ENCODE data around the gene KDM7A. TPM values are rescaled to one million over a fixed set of nuclear protein-coding genes. Genes with fewer than 3 reads are reported as not detected.

The KDM7A gene
- total RNA-seq, 4 donors from 2014 or later = 21.9 to 84.2 (median 54.6) TPM

DNA sequence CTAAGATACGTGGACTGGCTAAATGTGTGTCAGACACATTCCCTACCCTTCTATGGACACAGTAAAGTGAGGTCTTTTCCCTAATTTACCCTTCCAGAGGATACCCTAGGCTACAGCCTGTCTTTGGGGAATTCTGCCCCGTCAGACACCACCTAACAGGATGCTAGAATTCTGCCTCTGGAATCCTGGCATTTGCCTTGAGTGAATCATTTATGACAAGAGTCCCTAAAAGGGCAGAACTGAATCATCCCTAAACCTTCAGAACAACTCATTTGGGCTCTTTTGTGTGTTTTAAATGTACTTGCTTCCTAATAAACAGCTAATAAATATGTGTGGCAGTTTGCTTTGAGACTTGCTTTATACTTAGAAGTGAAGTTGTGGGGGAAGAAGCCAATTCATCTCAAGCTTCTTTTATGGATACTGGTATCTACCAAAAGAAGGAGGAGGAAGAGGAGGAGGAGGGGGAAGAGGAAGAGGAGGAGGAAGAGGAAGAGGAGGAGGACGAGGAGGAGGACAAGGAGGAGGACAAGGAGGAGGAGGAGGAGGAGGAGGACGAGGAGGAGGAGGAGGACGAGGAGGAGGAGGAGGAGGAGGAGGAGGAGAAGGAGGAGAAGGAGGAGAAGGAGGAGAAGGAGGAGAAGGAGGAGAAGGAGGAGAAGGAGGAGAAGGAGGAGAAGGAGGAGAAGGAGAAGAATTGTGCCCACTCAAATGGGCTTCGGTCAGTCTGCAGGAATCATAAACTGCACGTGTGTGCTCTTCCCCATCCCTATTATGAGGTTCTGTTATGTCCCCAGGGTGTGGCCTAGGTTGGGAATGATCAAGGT lies 141.2 kb downstream of the KDM7A start:
- TF ChIP-seq POLR2A (IDR thresholded peaks at IDR 0.05) = no peak
- TF ChIP-seq, protein P1, sequence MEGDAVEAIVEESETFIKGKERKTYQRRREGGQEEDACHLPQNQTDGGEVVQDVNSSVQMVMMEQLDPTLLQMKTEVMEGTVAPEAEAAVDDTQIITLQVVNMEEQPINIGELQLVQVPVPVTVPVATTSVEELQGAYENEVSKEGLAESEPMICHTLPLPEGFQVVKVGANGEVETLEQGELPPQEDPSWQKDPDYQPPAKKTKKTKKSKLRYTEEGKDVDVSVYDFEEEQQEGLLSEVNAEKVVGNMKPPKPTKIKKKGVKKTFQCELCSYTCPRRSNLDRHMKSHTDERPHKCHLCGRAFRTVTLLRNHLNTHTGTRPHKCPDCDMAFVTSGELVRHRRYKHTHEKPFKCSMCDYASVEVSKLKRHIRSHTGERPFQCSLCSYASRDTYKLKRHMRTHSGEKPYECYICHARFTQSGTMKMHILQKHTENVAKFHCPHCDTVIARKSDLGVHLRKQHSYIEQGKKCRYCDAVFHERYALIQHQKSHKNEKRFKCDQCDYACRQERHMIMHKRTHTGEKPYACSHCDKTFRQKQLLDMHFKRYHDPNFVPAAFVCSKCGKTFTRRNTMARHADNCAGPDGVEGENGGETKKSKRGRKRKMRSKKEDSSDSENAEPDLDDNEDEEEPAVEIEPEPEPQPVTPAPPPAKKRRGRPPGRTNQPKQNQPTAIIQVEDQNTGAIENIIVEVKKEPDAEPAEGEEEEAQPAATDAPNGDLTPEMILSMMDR (IDR thresholded peaks at IDR 0.05) = no peak
- TF ChIP-seq POLR2AphosphoS5 (IDR thresholded peaks at IDR 0.05) = no peak
- TF ChIP-seq EP300 (IDR thresholded peaks at IDR 0.05; ENCODE audit: low read depth) = no peak
- WGBS, 2 donors (ENCODE audit: low coverage in 1 of 2) = 78 to 81% methylated on average over 4 of the region's 7 CpGs
- H3K27me3 ChIP-seq = no peaks in the 10 kb centered on the region
- no peak overlapping the region for H3K27ac ChIP-seq
- H3K9me3 ChIP-seq = no peaks in the 10 kb centered on the region
- H3K4me3 ChIP-seq = no peak overlapping the region
- peaks cover 0 to 24% (median 1%) of the 10 kb centered on the region in 4 donors for H3K36me3 ChIP-seq
- DNase-seq = no peak
- in situ Hi-C loops (cut with MboI; ENCODE audit: low pct_ligation_motif_present in 1 of 4, low pct_unique_long_range_greater_than_20kb in 1 of 4, low sequenced_read_pairs in 3 of 4) (no loop called here), intact Hi-C loops (cut with DNase I; ENCODE audit: low total_unique reads) (no loop called here)
- no peaks in the 10 kb centered on the region for H3K4me1 ChIP-seq

Small RNAs within 50 kb of the gene (small RNA-seq; reads per million reads assigned to genes)
- gene RF00019 (0 reads per million in 4 donors), gene RNU6-797P (0 reads per million in 4 donors)

Other genes with a start within 250 kb of the KDM7A start
- 100 to 1,000 TPM in 1 of 4 donors, 10 to 100 TPM in 3; 20.9 to 105 (median 83.9) TPM for gene PARP12, start 114.0 kb downstream of the KDM7A start, total RNA-seq
- 100 to 1,000 TPM in 1 of 4 donors, 10 to 100 TPM in 3; 34.8 to 132 (median 76.0) TPM for gene SLC37A3, start 221.5 kb upstream of the KDM7A start, total RNA-seq
- 10 to 100 TPM; 10.3 to 87.9 (median 18.9) TPM for gene RAB19, start 227.1 kb upstream of the KDM7A start, total RNA-seq

All from transverse colon (tissue), 4 donors.